ENCODE results near the gene FILIP1.

Gene FILIP1

DNA sequence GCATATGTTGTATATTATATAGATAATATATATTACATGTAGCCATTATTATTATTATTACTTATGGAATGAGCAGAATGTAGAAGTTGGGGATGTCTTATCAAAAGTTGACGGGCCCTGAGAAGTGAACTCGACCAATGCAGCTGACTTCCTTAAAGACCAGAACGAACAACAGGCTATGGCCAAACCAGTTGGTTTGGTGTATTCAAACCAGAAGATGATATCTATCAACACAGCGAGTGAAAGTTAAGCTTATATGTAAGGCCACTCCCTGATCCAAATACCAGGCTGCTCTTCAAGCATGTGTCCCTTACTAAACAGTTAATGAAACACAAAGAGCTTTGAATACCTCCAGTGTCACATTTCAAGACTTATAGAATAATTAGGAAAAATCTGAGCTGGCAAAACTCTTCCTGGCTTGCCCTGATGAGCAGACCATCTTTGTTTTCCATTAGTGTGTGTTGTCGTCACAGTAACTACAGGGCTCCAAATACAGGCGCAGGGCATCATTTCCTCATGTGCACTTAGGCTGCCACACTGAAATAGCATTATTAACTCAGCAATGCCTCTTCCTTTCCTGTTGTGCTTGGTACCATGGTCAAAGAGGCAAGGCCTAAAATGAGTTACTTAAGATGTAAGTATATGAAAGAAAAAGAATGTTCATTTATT is 6.6 kb downstream of the FILIP1 start:
- TF ChIP-seq, protein P1, sequence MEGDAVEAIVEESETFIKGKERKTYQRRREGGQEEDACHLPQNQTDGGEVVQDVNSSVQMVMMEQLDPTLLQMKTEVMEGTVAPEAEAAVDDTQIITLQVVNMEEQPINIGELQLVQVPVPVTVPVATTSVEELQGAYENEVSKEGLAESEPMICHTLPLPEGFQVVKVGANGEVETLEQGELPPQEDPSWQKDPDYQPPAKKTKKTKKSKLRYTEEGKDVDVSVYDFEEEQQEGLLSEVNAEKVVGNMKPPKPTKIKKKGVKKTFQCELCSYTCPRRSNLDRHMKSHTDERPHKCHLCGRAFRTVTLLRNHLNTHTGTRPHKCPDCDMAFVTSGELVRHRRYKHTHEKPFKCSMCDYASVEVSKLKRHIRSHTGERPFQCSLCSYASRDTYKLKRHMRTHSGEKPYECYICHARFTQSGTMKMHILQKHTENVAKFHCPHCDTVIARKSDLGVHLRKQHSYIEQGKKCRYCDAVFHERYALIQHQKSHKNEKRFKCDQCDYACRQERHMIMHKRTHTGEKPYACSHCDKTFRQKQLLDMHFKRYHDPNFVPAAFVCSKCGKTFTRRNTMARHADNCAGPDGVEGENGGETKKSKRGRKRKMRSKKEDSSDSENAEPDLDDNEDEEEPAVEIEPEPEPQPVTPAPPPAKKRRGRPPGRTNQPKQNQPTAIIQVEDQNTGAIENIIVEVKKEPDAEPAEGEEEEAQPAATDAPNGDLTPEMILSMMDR (conservative IDR thresholded peaks at IDR 0.05): no peak
- H3K27ac ChIP-seq: peak overlapping the region; percentile 88

DNA sequence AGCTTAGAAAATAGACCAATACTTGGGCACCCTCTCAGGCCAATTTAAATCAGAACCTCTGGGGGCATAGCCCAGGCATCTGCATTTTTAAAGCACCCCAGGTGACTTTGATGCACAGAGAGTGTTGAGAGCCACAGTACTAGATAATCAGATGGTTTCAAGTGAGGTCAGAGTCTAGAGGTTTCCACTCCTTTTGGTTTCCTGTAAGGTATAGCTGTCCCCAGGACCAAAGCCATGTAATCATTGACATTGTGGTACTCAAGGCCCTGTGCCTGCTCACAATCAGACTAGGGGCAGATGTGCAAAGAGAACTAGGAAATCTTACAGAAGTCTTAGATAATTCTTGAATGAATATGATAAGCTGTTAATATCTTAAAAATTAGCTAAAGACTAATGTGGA is 9.1 kb downstream of the FILIP1 start:
- peak overlapping the region; percentile 88 for H3K27ac ChIP-seq
- TF ChIP-seq, protein P1 (conservative IDR thresholded peaks at IDR 0.05): no peak

DNA sequence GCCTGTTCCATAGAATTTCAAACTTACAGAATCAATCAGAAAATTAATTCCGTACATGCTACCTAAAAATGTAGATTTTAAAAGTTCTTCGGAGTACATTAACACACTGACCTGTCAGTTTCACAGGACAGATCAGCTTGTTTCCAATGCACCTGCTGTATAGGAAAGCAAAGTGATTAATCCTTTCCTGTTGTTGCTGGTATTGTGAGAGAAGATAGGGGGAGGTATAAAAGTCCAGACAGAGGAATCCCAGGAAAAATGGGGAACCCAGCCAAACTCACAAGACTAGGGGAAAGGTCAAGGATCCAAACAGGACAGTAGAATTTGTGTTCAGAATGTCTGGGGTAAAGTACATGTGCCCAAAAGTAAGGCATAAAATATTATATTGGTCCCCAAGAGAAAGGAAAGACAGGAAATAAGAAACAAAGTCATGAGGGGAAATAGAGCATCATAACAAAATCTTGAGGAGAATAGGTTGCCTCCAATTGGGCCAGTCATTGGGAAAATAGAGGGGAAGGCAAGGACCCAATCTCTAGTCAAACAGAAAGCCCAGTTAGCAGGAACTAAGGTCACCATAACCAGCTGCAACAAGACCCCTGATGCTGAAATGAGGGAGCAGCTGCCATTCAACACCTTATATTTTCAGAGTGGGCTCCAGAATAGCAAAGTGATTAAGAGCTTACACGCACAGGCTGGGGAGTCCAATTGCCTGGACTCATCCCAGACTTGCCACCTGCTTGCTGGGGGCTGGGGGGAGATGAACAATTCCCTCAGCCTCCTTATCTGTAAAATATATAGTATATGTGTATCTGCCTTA is 10.3 kb downstream of the FILIP1 start:
- H3K27ac ChIP-seq: peak overlapping the region; percentile 88
- TF ChIP-seq, protein P1 (conservative IDR thresholded peaks at IDR 0.05): no peak

DNA sequence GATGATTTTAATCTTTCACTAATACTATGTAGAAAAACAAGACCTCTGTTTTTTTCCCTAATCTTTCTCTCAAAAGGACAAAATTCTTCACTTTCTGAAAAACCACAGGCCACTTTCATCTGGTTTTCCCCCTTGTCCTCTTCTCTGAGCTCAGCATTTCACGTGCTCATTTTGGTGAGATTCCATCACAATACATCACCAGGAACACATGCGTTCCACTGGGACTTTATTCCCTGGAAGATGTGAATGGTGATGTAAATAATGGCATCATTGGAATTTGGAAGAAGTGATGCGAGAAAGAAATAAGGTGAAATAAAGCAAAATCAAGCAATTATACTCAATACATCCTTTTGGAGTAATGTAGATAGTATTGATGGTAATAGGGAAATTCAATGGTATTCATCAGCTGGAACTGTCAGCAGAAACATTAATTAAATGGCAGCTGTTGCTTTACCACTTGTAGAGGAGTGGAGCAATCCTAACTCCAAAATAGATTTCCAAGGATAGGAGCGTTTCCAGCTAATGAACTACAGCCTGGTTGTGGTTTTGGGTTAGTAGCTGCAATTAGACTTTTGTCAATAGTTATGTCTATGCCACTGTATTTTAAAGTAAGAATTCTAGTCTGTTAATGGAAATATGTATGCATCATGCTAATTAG is 11.5 kb downstream of the FILIP1 start:
- TF ChIP-seq, protein P1 (conservative IDR thresholded peaks at IDR 0.05): no peak
- H3K27ac ChIP-seq: no peak overlapping the region

DNA sequence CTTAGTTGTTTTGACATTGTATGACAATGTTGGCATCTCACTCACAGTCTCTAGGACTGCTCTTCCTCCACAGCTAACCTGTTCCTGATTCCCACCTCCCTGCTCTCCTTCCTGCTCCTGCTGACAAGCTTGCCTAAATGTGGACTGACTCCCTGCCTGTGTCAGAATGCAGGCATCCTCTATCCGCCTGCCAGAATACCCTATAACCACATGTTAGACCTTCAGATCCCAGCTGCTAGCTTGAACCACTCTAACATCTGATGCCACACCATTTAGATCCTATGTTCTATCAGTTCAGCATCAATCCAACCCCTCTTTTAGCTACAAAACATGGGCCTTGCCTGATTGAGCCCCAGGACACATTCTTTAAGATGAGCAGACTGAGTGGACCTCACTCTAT is 12.2 kb downstream of the FILIP1 start:
- TF ChIP-seq, protein P1 (conservative IDR thresholded peaks at IDR 0.05): no peak
- H3K27ac ChIP-seq: no peak overlapping the region

DNA sequence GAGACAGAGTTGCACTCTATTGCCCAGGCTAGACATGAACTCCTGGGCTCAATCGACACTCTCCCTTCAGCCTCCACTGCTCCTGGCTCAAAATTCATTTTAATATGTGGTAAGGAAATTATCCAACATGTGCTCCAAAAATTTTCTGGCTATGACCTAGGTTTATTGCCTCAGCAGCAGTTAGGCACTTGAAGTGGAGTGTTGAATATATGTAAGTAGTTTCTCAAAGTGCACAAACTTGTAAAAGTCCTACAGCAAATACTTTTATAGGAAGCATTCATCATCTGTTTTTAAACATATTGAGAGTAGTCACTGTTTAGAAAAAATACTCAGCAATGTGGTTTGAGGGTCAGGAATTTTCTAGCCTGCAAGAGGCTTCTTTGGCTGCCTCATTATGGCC is 13.2 kb downstream of the FILIP1 start:
- TF ChIP-seq, protein P1 (conservative IDR thresholded peaks at IDR 0.05): no peak
- no peak overlapping the region for H3K27ac ChIP-seq

DNA sequence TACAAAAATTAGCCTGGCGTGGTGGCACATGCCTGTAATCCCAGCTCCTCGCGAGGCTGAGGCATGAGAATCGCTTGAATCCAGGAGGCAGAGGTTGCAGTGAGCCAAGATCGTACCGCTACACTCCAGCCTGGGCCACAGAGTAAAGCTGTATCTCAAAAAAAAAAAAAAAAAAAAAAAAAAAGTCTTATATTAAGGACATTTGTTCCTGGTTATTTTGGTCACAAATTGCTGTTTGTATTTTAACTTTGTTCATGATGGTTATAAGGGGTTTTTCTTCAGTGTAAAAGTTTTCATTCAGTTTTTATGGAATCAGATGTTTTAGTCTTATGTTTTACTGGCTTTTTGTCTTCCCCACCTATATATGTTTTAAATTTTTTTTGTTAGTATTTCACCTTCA is 13.9 kb downstream of the FILIP1 start:
- TF ChIP-seq, protein P1 (conservative IDR thresholded peaks at IDR 0.05): no peak

More for the DNA sequence above, 13.9 kb downstream of the FILIP1 start:
- H3K27ac ChIP-seq: no peak overlapping the region

Data from VCaP (cell line).